Kidney glomerular epithelial cell (primary cell): ENCODE results near the gene SPTSSA.
"Not testable (repeated sequence)": the region's sequence is repeated elsewhere in the genome, so short reads cannot be mapped to it uniquely, and the experiment has no call there.

Source experiments
- DNase-seq: peaks from one replicate; lab custom pipeline; 2025; lab: John Stamatoyannopoulos, UW

SPTSSA gene, protein sequence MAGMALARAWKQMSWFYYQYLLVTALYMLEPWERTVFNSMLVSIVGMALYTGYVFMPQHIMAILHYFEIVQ

DNA sequence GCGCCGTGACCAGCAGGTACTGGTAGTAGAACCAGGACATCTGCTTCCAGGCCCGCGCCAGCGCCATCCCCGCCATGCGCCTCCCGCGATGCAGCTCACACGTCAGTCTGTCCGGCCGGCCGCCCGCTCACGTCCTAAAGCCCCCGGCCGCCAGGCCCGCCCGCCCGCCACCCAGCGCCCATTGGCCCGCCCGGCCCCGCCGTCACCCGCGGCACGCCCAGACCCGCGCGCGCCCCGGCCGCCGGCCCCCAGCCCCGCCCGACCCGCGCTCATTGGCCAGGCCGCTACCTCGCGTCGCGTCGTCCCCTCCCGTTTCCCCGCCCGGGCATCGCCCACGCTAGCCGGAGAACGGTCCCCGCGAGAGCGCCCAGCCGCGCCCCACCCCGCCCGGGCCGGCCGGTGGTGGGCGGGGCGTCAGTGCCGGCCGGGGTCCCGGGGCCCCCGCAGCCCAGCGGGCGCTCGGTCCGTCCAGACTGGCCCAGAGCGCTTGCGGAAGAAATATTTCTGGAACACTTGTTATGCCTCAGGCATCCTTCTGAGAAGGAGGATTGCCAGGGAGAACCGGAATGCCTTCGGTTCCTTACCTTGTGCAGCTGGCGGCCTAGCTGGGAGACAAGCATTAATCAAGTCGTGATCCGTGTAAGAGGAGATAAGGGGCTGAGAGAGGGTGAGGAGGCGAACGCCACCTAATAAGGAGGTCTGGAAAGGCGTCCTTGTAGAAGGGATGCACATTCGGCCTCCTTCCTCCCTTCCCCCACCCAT lies at the start of gene SPTSSA:
TSS of gene SPTSSA (minus strand) at position 109 of the 762 bp plus-strand sequence. CDS start at position 76, 33 bp downstream.
- peak; percentile 68 for DNase-seq

DNA sequence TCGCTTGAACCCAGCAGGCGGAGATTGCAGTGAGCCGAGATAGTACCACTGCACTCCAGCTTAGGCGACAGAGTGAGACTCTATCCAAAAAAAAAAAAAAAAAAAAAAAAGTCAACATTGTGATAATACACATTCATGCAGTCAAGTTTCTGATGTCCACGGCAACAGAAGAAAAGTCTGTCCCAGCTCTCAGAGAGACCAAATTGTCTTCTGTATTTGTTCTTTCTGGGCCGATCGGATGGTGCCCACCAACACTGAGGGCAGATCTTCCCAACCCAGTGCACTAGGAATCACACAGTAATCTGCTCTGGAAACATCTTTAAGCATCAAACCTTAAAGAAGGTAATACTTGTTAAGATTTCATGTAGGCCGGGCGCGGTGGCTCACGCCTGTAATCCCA lies 45.8 kb upstream of the SPTSSA start:
- DNase-seq = no peak

DNA sequence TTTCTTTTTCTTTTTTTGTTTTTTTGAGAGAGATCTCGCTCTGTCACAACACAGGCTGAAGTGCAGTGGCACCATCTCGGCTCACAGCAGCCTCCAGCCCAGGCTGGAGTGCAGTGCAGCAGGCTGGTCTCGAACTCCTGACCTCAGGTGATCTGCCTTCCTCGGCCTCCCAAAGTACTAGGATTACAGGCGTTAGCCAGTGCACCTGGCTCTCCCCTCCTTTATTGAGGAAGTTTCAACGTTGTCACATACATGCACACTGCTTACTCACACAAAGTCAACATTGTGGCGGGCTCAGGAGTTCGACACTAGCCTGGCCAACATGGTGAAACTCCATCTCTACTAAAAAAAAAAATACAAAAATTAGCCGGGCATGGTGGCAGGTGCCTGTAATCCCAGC lies 45.4 kb upstream of the SPTSSA start:
- DNase-seq = no peak

DNA sequence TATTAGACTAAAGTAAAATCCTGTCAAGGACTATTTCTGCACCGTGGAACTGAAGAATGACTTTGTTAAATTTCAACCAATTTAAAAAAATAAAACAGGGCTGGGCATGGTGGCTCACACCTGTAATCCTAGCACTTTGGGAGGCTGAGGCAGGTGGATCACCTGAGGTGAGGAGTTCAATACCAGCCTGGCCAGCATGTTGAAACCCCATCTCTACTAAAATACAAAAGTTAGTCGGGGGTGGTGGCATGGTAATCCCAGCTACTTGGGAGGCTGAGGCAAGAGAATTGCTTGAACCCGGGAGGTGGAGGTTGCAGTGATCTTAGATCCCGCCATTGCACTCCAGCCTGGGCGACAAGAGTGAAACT lies 43.1 kb upstream of the SPTSSA start:
- DNase-seq = not testable (repeated sequence)

DNA sequence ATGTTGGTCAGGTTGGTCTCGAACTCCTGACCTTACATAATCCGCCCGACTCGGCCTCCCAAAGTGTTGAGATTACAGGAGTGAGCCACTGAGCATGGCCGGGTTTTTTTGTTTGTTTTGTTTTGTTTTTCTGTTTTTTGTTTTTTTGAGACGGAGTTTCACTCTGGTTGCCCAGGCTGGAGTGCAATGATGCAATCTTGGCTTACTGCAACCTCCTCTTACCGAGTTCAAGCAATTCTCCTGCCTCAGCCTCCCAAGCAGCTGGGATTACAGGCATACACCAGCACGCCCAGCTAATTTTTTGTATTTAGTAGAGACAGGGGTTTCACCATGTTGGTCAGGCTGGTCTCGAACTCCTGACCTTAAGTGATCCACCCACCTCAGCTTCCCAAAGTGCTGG lies 42.0 kb upstream of the SPTSSA start:
- not testable (repeated sequence) for DNase-seq

DNA sequence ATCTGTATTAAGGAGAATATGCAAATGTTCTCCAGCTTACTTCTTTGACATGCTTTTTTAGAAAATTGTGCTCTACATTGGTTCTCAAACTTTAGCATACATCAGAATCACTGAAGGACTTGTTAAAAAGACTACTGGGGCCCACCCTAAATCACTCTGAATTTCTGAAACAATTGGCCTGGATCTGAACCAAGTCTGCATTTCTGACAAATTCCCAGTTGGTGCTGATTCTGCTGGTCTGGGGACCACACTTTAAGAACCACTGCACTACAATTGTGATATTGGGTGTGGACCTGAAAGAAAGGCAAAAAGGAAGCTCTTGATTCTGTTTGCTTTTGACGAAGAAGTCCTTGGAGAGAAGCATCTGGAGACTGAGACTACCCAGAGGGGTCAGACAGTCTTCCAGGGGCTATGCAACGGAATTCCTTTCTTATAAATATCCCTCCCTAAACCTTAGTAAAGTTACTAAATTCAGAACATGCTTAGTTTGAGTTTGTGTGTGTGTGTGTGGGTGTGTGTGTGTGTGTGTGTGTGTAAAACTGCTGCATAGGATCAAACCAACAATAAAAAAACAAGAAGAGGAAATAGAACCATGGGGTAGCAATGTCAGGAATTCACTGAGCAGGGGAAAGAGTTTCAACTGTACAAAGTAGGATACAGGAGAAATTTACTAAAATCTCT lies 40.6 kb upstream of the SPTSSA start:
- DNase-seq = no peak

DNA sequence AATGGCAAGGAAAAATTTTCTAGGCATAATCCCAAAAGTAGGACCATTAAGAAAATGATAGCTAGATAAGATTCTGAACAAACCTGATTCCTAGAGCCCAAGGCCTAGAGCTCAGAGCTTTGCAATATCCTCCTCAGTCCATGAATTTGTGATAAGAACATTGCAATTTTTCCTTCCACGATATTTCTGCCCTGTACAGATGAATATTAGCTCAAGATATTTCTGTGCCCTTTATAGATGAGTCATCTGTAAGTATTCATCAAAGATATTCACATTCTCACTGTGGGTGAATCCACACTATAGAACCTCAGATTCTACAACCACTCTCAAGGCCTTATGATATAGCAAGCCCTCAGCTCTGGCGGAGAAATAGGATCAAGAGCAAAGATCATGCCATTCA lies 40.0 kb upstream of the SPTSSA start:
- no peak for DNase-seq

DNA sequence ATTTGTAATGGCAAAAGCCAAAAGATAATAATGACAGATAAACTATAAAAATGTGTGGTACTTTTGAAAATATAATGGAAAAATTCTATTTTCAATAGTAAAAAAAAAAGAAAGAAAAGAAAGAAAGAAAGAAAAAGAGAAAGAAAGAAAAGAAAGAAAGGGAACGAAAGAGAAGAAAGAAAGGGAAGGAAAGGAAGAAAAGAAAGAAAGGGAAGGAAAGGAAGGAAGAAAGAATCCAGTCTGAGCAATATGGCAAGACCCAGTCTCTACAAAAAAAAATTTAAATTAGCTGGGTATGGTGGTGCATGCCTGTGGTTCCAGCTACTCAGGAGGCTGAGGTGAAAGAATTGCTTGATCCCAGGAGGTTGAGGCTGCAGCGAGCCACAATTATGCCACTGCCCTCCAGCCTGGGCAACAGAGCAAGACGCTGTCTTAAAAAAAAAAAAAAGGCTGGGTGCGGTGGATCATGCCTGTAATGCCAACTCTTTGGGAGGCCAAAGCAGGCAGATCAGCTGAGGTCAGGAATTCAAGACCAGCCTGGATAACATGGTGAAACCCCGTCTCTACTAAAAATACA lies 39.1 kb upstream of the SPTSSA start:
- no peak for DNase-seq

DNA sequence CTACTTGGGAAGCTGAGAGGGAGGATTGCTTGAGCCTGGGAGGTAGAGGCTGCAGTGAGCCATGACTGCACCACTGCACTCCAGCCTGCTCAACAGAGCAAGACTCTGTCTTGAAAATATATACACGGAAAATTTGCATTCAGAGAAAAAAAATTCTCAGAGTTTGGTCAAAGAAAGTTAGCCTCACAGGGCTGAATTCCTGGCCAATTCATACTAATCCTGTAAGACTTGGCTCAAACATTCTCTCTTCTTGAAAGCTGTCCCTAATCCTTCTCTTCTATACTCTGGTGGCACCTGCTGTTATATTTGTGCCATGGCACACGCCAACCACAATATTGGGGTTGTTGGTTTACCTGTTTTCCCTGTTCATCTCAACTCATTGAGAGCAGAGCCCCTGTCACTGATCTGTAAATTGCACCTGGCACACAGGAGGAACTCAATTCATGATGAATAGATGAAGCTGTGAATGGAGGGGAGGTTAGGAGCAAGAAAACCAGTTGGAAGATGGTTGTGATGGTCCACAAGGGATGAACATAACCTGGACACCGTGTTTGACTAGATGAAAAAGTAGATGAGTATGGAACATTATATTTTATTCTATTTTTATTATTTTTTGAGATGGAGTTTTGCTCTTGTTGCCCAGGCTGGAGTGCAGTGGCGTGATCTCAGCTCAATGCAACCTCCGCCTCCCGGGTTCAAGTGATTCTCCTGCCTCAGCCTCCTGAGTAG lies 36.8 kb upstream of the SPTSSA start:
- DNase-seq = no peak

DNA sequence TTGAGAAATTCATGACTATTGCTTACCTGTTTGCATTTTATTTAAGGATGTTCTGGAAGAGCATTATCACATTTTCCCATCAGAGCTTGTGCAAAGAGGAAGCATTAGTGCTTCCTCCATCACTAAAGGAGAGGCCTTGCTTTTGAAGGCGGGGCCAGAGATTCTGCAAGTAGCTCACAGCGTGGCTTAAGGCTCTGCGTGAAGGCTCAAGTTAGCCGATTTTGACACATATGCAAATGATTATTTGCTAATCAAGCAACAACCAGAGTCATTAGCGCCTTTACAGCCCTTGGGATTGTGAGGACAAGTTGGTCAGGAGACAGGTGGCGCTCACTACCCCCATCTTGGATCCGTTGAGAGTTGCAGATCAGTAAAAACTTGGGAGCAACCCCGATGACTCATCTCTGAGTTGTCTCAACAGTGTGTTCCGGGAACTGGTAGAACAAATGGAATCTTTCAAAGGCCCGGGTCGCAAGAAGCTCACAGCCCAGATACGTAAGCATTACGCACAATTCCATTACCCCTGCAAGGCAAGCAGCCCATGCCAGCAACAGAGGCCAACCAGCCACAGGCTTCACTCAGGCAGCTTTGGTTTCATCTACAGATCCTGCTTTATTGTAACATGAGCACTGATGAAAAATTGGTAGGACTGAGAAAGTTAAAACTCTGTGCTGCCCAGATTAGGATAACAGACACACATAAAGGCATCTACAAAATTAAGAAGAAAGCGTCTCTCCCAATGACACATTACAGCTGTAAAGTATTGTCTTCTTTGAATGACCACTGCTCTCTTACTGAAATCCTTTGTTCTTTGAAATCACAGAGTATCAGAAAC lies 34.9 kb upstream of the SPTSSA start:
- DNase-seq = peak; percentile 15

DNA sequence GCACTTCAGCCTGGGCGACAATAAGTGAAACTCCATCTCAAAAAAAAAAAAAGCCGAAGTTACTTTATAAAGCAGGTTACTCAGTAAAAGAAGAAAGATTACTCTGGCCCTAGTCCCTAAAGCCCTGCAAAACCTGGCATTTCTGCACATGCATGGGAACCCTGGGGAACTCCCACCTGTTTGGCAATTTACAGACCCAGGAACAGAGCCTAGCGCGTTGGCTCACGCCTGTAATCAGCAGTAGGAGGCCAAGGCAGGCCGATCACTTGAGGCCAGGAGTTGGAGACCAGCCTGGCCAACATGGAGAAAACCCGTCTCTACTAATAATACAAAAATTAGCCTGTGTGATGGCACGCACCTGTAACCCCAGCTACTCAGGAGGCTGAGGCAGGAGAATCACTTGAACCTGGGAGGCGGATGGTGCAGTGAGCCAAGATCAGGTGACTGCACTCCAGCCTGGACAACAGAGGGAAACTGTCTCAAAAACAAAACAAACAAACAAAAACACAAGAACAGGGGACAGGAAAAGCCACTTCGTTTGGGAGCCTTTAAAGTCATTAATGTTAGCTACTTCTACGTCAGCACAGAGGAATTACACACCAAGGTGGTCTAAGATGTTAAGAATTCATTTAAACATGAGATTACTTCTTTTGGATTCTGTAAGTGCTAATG lies 34.1 kb upstream of the SPTSSA start:
- no peak for DNase-seq

DNA sequence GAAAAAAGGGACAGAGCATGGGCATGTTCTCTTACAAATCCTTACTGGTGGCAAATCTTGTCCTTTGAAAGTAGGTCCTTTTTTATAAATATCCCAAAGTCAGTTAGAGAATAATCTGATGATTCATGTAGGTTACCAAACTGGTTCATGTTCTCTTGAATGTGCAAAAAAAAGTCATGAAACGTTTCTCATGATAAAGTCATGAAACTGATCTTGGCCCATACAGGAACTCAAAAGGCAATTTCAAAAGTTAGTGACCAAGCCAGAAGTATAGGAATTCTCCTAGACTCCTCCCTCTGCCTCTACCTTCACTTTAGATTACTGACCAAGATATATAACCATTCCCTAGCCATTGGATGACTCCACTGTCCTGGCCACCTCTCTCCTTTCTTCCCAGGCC lies 27.3 kb upstream of the SPTSSA start:
- no peak for DNase-seq

DNA sequence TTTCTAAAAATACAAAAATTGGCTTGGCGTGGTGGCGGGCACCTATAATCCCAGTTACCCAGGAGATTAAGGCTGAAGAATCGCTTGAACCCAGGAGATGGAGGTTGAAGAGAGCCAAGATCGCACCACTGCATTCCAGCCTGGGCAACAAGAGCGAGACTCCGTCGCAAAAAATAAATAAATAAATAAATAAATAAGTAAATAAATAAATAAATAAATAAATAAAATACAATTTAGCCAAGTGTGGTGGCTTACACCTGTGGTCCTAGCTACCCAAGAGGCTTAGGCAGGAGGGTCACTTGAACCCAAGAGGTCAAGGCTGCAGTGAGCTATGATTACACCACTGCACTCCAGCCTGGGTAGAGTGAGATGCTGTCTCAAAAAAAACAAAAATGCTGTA lies 26.5 kb upstream of the SPTSSA start:
- no peak for DNase-seq

DNA sequence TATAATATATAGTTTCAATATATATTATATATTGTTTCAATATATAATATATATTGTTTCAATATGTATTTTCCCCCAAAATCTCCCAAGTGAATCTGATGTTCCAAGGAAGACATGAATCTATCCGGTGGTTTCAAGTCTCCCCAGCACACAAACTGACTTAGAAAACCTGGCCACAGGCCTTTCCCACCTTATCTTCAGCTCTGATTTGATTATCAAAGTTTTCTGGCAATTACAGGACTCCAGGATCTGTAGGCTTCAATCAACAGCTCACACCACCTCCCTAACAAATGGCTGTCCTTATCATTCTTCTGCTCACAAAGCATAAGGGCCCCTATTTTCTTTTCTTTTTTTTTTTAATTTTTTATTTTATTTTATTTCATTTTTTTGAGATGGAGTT lies 22.7 kb upstream of the SPTSSA start:
- DNase-seq = no peak

DNA sequence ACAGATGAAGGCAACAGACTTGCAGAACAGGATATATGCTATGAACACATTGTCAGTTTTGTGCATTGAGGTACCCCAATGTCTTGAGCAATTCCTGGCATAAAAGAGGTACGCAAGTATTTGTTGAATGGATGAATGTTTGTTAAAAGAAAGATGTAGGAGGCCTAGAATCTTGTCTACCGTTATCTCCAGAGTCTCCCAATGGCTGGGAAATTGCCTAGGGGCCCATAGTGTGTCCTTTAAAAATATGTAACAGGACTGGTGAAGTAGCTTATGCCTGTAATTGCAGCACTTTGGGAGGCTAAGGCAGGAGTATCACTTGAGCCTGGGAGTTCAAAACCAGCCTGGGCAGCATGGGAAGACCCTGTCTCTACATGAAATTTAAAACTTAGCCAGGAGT lies 20.4 kb upstream of the SPTSSA start:
- no peak for DNase-seq

DNA sequence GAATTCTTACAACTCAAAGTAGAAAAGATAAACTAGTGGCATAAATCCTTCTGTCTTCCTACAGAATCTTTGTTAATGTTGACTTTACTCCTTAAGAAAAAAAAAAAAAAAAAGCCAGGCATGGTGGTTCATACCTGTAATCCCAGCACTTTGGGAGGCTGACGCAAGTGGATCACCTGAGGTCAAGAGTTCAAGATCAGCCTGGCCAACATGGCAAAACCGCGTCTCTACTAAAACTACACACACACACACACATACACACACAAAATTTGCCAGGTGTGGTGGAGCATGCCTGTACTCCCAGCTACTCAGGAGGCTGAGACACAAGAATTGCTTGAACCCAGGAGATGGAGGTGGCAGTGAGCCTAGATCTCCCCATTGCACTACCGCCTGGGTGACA lies 17.7 kb upstream of the SPTSSA start:
- no peak for DNase-seq

DNA sequence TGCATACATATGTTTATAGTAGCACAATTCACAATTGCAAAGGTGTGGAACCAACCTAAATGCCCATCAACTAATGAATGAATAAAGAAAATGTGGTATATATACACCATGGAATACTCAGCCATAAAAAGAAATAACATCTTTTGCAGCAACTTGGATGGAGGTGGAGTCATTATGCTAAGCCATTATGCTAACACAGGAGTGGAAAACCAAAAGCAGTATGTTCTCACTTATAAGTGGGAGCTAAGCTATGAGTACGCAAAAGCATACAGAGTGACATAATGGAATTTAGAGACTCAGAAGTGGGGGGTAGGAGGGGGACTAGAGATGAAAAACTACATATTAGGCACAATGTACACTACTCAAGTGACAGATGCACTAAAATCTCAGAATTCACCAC lies 16.2 kb upstream of the SPTSSA start:
- no peak for DNase-seq

DNA sequence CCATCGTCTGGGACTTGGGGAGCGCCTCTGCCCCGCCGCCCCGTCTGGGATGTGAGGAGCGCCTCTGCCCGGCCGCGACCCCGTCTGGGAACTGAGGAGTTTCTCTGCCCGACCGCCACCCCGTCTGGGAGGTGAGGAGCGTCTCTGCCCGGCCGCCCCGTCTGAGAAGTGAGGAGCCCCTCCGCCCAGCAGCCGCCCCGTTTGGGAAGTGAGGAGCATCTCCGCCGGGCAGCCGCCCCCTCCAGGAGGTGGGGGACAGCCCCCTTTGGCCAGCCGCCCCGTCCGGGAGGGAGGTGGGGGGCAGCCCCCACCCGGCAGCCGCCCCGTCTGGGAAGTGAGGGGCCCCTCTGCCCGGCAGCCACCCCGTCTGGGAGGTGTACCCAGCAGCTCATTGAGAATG lies 14.0 kb upstream of the SPTSSA start:
- DNase-seq = not testable (repeated sequence)

DNA sequence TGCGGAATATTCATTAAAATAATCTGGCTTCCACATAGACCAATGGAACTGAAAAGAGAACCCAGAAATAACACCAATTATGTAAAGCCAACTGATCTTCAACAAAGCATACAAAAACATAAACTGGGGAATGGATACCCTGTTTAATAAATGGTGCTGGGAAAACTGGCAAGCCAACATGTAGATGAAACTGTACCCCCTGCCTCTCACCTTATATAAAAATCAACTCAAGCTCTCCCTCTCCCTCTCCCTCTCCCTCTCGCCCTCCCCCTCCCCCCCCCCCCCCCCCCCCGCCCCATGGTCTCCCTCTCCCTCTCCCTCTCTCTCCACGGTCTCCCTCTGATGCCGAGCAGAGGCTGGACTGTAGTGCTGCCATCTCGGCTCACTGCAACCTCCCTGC lies 13.1 kb upstream of the SPTSSA start:
- DNase-seq = no peak

DNA sequence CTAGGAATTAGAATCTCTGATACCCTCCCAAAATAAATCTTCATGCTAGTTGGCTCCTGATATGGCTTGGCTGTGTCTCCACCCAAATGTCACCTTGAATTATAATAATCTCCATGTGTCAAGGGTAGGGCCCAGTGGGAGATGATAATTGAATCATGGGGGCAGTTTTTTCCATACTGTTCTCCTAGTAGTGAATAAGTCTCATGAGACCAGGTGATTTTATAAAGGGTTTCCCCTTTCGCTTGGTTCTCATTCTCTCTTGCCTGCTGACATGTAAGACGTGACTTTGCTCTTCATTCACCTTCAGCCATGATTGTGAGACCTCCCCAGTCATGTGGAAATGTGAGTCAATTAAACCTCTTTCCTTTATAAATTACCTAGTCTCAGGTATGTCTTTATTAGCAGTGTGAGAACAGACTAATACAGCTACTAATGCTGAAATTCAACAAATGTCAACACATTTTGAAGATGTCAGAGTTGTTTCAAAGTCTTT lies 12.2 kb upstream of the SPTSSA start:
- DNase-seq = no peak

DNA sequence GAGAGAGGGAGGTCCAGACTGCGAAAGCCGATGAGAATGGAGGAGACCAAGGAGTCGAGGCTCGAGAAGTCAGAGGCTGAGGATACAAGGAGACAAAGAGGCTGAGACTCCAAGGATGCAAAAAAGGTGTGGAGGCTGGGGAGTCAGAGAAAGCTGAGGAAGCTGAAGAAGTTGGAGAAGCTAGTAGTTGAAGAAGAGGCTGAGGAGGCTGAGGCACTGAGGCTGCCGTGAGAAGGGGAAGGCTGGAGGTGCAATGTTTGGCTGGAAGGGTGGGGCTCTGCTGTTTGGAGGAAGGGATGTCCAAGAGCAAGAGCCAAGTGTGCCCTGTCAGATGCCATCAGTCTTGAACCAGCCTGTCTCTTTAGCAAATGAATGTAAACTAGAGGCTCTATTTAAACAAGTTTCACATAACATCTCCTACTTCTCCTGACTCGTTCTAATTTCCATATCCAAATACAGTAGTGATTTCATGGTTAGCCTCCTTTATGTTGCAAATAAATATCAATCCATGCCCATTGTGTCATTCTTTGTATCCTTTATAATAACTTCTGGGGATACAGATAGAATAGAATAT lies 10.8 kb upstream of the SPTSSA start:
- no peak for DNase-seq
